Natural killer cell (primary cell): ENCODE data around the gene RICTOR. TPM values are rescaled to one million over a fixed set of nuclear protein-coding genes. Genes with fewer than 3 reads are reported as not detected.

ENCODE experiments used
- ATAC-seq, 3 donors: fragments of 150-1000 bp in 2 of 3; fragments of 200-7000 bp in 1 of 3; cut with Tn5 transposase; 1 replicate in 1 of 3; 2 replicates in 2 of 3; pipeline ENCODE4 v1.10.0; 2021; ENCODE audit warnings: mild to moderate bottlenecking in 2 of 3, moderate library complexity in 2 of 3
- DNase-seq, 2 donors: peaks; one replicate each; pipeline versions ENCODE4 v3.0.0 to v3.0.0-alpha.2; 2013 to 2021; ENCODE audit warnings: mixed read lengths in 1 of 2
- H3K27ac ChIP-seq: one replicate; pipeline ENCODE4 v1.5.1; 2013; ENCODE audit warnings: mild to moderate bottlenecking, low read length
- H3K27me3 ChIP-seq: one replicate; pipeline ENCODE4 v1.6.1; 2013; ENCODE audit warnings: low read length; ENCODE audit not compliant: control insufficient read depth, insufficient read depth
- H3K36me3 ChIP-seq: one replicate; pipeline ENCODE4 v1.6.1; 2013; ENCODE audit warnings: low read length; ENCODE audit not compliant: control insufficient read depth, insufficient read depth
- H3K4me1 ChIP-seq: one replicate; pipeline ENCODE4 v1.6.1; 2013; ENCODE audit warnings: low read length; ENCODE audit not compliant: control insufficient read depth, insufficient read depth
- H3K4me3 ChIP-seq: one replicate; pipeline ENCODE4 v1.5.1; 2013; ENCODE audit warnings: low read length
- H3K9me3 ChIP-seq: one replicate; pipeline ENCODE4 v1.6.1; 2013; ENCODE audit warnings: low read length; ENCODE audit not compliant: control insufficient read depth, insufficient read depth
- H3K27ac Mint-ChIP-seq, 2 donors: one replicate each; pipeline ENCODE4 v1.8.0; 2022; ENCODE audit warnings: mild to moderate bottlenecking in 2 of 2, mixed read lengths in 2 of 2, moderate library complexity in 1 of 2
- H3K27me3 Mint-ChIP-seq, 2 donors: one replicate each; pipeline ENCODE4 v1.8.0; 2022; ENCODE audit warnings: low read depth in 2 of 2, mixed read lengths in 2 of 2
- H3K36me3 Mint-ChIP-seq: one replicate; pipeline ENCODE4 v1.8.0; 2022; ENCODE audit warnings: mixed read lengths
- H3K4me1 Mint-ChIP-seq, 2 donors: one replicate each; pipeline ENCODE4 v1.8.0; 2022; ENCODE audit warnings: mixed read lengths in 2 of 2
- H3K4me3 Mint-ChIP-seq: one replicate; pipeline ENCODE4 v1.8.0; 2022; ENCODE audit warnings: mild to moderate bottlenecking, moderate library complexity, mixed read lengths
- H3K9me3 Mint-ChIP-seq, 2 donors: one replicate each; pipeline ENCODE4 v1.8.0; 2022; ENCODE audit warnings: mixed read lengths in 2 of 2
- CTCF ChIP-seq: fragments of 200-600 bp; IDR thresholded peaks from one replicate; pipeline ENCODE4 v1.8.0; 2022; ENCODE audit warnings: antibody characterized with exemption
- WGBS: methylation state at CpG from one replicate; pipeline ENCODE4 v1.1.7; 2013; ENCODE audit warnings: missing lambda C conversion rate; ENCODE audit not compliant: insufficient coverage; 5-methylcytosine and 5-hydroxymethylcytosine counted together
- intact Hi-C: fragments of 100-400 bp; cut with micrococcal nuclease; formaldehyde crosslinking; loops from one replicate; pipeline ENCODE4 v1.14.2; 2022
- total RNA-seq, 4 donors: library from RNA; stranded (reverse); fragments of 120-200 nt in 1 of 4; gene quantifications; one replicate each; pipeline versions ENCODE4 v1.2.3 to v1.2.4, GENCODE V29; 2013 to 2022

The RICTOR gene
- total RNA-seq, 3 donors from 2014 or later (not counting 1 experiment from before 2014, with no cell fraction given): 103 to 105 (median 103) TPM

GRCh38 chr5:39106322-39106721 is 32.1 kb upstream of the RICTOR start:
- peaks cover 25% of the 10 kb centered on the region for H3K36me3 Mint-ChIP-seq
- peak in 1 of 2 donors; percentile 42 for DNase-seq
- Histone ChIP-seq H3K4me1 (no peaks in the 10 kb centered on the region), H3K9me3 (no peaks in the 10 kb centered on the region), H3K27ac (no peak overlapping the region), H3K36me3 (peaks cover 66% of the 10 kb centered on the region), H3K27me3 (no peaks in the 10 kb centered on the region), H3K4me3 (no peak overlapping the region)
- no peak overlapping the region for H3K4me3 Mint-ChIP-seq
- H3K27me3 Mint-ChIP-seq: no peaks in the 10 kb centered on the region
- no peaks in the 10 kb centered on the region for H3K9me3 Mint-ChIP-seq
- intact Hi-C loops: no loop called here
- H3K4me1 Mint-ChIP-seq: peaks cover 2 to 7% of the 10 kb centered on the region in 2 donors
- TF ChIP-seq CTCF: peak; percentile 25
- H3K27ac Mint-ChIP-seq: no peak overlapping the region
- no CpG with 5 or more reads among the region's 1 CpG for WGBS
- no peak for ATAC-seq

GRCh38 chr5:39104221-39104620 is 30.0 kb upstream of the RICTOR start:
- Histone ChIP-seq H3K4me3 (no peak overlapping the region), H3K9me3 (no peaks in the 10 kb centered on the region), H3K4me1 (peaks cover 11% of the 10 kb centered on the region), H3K27me3 (no peaks in the 10 kb centered on the region), H3K27ac (no peak overlapping the region), H3K36me3 (peaks cover 52% of the 10 kb centered on the region)
- TF ChIP-seq CTCF: no peak
- Mint-ChIP-seq H3K9me3 (no peaks in the 10 kb centered on the region), H3K27me3 (no peaks in the 10 kb centered on the region), H3K27ac (peak overlapping the region; percentile 19 to 65), H3K4me3 (no peak overlapping the region), H3K36me3 (peaks cover 19% of the 10 kb centered on the region), H3K4me1 (peaks cover 23% of the 10 kb centered on the region in 2 donors)
- intact Hi-C loops: no loop called here
- no peak for DNase-seq
- ATAC-seq: no peak
- WGBS: 100% methylated on average over 1 of the region's 1 CpG

- no peak for ATAC-seq
- Histone ChIP-seq H3K27me3 (no peaks in the 10 kb centered on the region), H3K4me1 (peaks cover 15% of the 10 kb centered on the region), H3K36me3 (peaks cover 40% of the 10 kb centered on the region), H3K4me3 (no peak overlapping the region), H3K27ac (no peak overlapping the region), H3K9me3 (no peaks in the 10 kb centered on the region)
- H3K36me3 Mint-ChIP-seq: peaks cover 17% of the 10 kb centered on the region
- DNase-seq: no peak
- peaks cover 27% of the 10 kb centered on the region in 2 donors for H3K4me1 Mint-ChIP-seq
- intact Hi-C loops: no loop called here
- no peaks in the 10 kb centered on the region for H3K9me3 Mint-ChIP-seq
- H3K27ac Mint-ChIP-seq: peak overlapping the region in 1 of 2 donors; percentile 74
- no peaks in the 10 kb centered on the region for H3K27me3 Mint-ChIP-seq
- 95% methylated on average over 4 of the region's 4 CpGs for WGBS
- TF ChIP-seq CTCF: no peak
- no peak overlapping the region for H3K4me3 Mint-ChIP-seq
Measured at GRCh38 chr5:39102684-39103155, 28.5 kb upstream of the RICTOR start.

GRCh38 chr5:39100851-39101396 is 26.7 kb upstream of the RICTOR start:
- no peak for TF ChIP-seq CTCF
- no peak overlapping the region for H3K27ac ChIP-seq
- H3K9me3 ChIP-seq: no peaks in the 10 kb centered on the region
- peaks cover 27% of the 10 kb centered on the region in 2 donors for H3K4me1 Mint-ChIP-seq
- peaks cover 25% of the 10 kb centered on the region for H3K36me3 ChIP-seq
- intact Hi-C loops: no loop called here
- peaks cover 15% of the 10 kb centered on the region for H3K4me1 ChIP-seq
- no peak overlapping the region for H3K4me3 ChIP-seq
- H3K36me3 Mint-ChIP-seq: peaks cover 13% of the 10 kb centered on the region
- H3K27me3 ChIP-seq: no peaks in the 10 kb centered on the region
- H3K27me3 Mint-ChIP-seq: no peaks in the 10 kb centered on the region
- DNase-seq (peak in 1 of 2 donors; percentile 19), ATAC-seq (peak in 2 of 3 donors; percentile 60)
- H3K27ac Mint-ChIP-seq: peak overlapping the region; percentile 74 to 79
- WGBS: 60% methylated on average over 7 of the region's 7 CpGs
- no peaks in the 10 kb centered on the region for H3K9me3 Mint-ChIP-seq
- no peak overlapping the region for H3K4me3 Mint-ChIP-seq
